ENCODE data around the gene SLC9A7.

The SLC9A7 gene

GRCh38 chrX:46722742-46723568, 36.0 kb downstream of the SLC9A7 start:
- Histone ChIP-seq H3K9ac (ENCODE audit: low read length) (no peak overlapping the region), H3K4me3 (ENCODE audit: low read length) (no peak overlapping the region), H4K20me1 (ENCODE audit: insufficient read depth, low read length) (no peaks in the 10 kb centered on the region), H3K36me3 (replicated peaks; ENCODE audit: insufficient read depth, low read length) (no peaks in the 10 kb centered on the region), H3K4me1 (ENCODE audit: low read length) (no peaks in the 10 kb centered on the region), H3K9me2 (replicated peaks; ENCODE audit: insufficient read depth, low read length) (no peaks in the 10 kb centered on the region), H3K27me3 (replicated peaks; ENCODE audit: insufficient read depth, low read length) (no peaks in the 10 kb centered on the region), H3K9me3 (replicated peaks; ENCODE audit: insufficient read depth, low read length) (no peaks in the 10 kb centered on the region), H3K27ac (ENCODE audit: low read length) (no peak overlapping the region), H3K4me2 (ENCODE audit: low read depth, low read length) (no peak overlapping the region), H3F3A (ENCODE audit: insufficient read depth, low read length) (no peaks in the 10 kb centered on the region), H3K79me2 (ENCODE audit: low read length) (no peaks in the 10 kb centered on the region), H2AFZ (ENCODE audit: low read length) (no peak overlapping the region)
- no peak for TF ChIP-seq EZH2 (optimal IDR thresholded peaks at IDR 0.05; ENCODE audit: low read depth, low read length)
- TF ChIP-seq EZH2phosphoT487 (IDR thresholded peaks at IDR 0.05; ENCODE audit: low read length): no peak
- TF ChIP-seq, protein P1, sequence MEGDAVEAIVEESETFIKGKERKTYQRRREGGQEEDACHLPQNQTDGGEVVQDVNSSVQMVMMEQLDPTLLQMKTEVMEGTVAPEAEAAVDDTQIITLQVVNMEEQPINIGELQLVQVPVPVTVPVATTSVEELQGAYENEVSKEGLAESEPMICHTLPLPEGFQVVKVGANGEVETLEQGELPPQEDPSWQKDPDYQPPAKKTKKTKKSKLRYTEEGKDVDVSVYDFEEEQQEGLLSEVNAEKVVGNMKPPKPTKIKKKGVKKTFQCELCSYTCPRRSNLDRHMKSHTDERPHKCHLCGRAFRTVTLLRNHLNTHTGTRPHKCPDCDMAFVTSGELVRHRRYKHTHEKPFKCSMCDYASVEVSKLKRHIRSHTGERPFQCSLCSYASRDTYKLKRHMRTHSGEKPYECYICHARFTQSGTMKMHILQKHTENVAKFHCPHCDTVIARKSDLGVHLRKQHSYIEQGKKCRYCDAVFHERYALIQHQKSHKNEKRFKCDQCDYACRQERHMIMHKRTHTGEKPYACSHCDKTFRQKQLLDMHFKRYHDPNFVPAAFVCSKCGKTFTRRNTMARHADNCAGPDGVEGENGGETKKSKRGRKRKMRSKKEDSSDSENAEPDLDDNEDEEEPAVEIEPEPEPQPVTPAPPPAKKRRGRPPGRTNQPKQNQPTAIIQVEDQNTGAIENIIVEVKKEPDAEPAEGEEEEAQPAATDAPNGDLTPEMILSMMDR (IDR thresholded peaks at IDR 0.05; ENCODE audit: low read length): no peak
- no peak for DNase-seq

- Histone ChIP-seq H3K9me2 (replicated peaks; ENCODE audit: insufficient read depth, low read length) (no peaks in the 10 kb centered on the region), H3K27me3 (replicated peaks; ENCODE audit: insufficient read depth, low read length) (no peaks in the 10 kb centered on the region), H3K27ac (ENCODE audit: low read length) (no peak overlapping the region), H3K4me1 (ENCODE audit: low read length) (peaks cover 6% of the 10 kb centered on the region; the same call in 1 of the 2 replicates), H3K9ac (ENCODE audit: low read length) (no peak overlapping the region), H2AFZ (ENCODE audit: low read length) (no peak overlapping the region), H3F3A (ENCODE audit: insufficient read depth, low read length) (no peaks in the 10 kb centered on the region), H3K4me2 (ENCODE audit: low read depth, low read length) (no peak overlapping the region), H3K36me3 (replicated peaks; ENCODE audit: insufficient read depth, low read length) (no peaks in the 10 kb centered on the region), H3K79me2 (ENCODE audit: low read length) (no peaks in the 10 kb centered on the region), H3K9me3 (replicated peaks; ENCODE audit: insufficient read depth, low read length) (no peaks in the 10 kb centered on the region), H3K4me3 (ENCODE audit: low read length) (no peak overlapping the region), H4K20me1 (ENCODE audit: insufficient read depth, low read length) (no peaks in the 10 kb centered on the region)
- TF ChIP-seq, protein P1 (IDR thresholded peaks at IDR 0.05; ENCODE audit: low read length): no peak
- TF ChIP-seq EZH2 (optimal IDR thresholded peaks at IDR 0.05; ENCODE audit: low read depth, low read length): no peak
- TF ChIP-seq EZH2phosphoT487 (IDR thresholded peaks at IDR 0.05; ENCODE audit: low read length): no peak
- no peak for DNase-seq
These were observed 42.1 kb downstream of the SLC9A7 start for GRCh38 chrX:46716796-46717195.

DNA sequence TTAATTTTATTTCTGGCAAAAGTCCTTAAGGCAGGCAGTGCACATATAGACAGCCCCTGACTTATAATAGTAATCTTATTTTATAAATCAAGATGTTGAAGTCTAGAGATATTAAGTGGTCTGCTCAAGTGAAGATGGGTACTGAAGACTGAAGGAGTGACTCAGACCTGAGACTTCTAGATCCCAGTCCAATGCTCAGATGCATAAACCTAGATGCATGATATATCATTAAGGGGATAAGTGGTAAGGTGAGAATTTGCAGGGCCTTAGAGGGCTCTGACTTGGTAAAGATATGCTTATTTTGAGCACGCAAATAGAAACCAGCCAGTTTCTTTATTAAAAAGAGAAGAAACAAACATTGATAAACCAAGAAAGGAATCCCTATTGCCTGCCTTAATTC, 42.9 kb downstream of the SLC9A7 start:
- H3F3A ChIP-seq (ENCODE audit: insufficient read depth, low read length): no peaks in the 10 kb centered on the region
- H3K4me1 ChIP-seq (ENCODE audit: low read length): peaks cover 10% of the 10 kb centered on the region; the same call in 1 of the 2 replicates
- TF ChIP-seq EZH2phosphoT487 (IDR thresholded peaks at IDR 0.05; ENCODE audit: low read length): no peak
- no peak for TF ChIP-seq EZH2 (optimal IDR thresholded peaks at IDR 0.05; ENCODE audit: low read depth, low read length)
- TF ChIP-seq, protein P1 (IDR thresholded peaks at IDR 0.05; ENCODE audit: low read length): no peak
- DNase-seq: no peak
- H3K4me2 ChIP-seq (ENCODE audit: low read depth, low read length): no peak overlapping the region
- H3K9ac ChIP-seq (ENCODE audit: low read length): no peak overlapping the region
- no peaks in the 10 kb centered on the region for H3K9me3 ChIP-seq (replicated peaks; ENCODE audit: insufficient read depth, low read length)
- H3K27me3 ChIP-seq (replicated peaks; ENCODE audit: insufficient read depth, low read length): no peaks in the 10 kb centered on the region
- H3K27ac ChIP-seq (ENCODE audit: low read length): no peak overlapping the region
- no peak overlapping the region for H3K4me3 ChIP-seq (ENCODE audit: low read length)
- no peaks in the 10 kb centered on the region for H3K9me2 ChIP-seq (replicated peaks; ENCODE audit: insufficient read depth, low read length)
- H2AFZ ChIP-seq (ENCODE audit: low read length): no peak overlapping the region
- no peaks in the 10 kb centered on the region for H3K79me2 ChIP-seq (ENCODE audit: low read length)
- no peaks in the 10 kb centered on the region for H3K36me3 ChIP-seq (replicated peaks; ENCODE audit: insufficient read depth, low read length)
- no peaks in the 10 kb centered on the region for H4K20me1 ChIP-seq (ENCODE audit: insufficient read depth, low read length)

Measured in MM.1S (cell line).